Measurements from ENCODE around the gene HACD4.

The HACD4 gene

GRCh38 chr9:20962536-20963225 is 68.8 kb downstream of the HACD4 start:
- no peak for DNase-seq

GRCh38 chr9:20950707-20951106 is 80.7 kb downstream of the HACD4 start:
- DNase-seq: no peak
